ENCODE data around the gene SCTR.

Gene SCTR

DNA sequence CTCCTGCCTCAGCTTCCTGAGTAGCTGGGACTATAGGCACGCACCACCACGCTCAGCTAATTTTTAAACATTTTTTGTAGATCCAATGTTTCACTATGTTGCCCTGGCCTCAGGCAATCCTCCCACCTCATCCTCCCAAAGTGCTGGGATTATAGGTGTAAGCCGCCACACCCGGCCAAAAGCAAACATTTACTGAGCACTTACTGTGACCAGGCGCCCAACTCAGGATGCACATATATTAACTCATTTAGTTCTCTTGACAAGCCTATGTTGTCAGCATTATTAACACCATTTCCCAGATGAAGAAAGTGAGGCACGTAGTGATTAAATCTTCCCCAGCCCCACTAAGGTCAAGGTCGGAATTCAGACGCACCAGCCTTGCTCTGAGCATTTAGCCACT lies 51.5 kb downstream of the SCTR start:
- DNase-seq = no peak

GRCh38 chr2:119469661-119470297 lies 54.5 kb downstream of the SCTR start:
- no peak for DNase-seq

DNA sequence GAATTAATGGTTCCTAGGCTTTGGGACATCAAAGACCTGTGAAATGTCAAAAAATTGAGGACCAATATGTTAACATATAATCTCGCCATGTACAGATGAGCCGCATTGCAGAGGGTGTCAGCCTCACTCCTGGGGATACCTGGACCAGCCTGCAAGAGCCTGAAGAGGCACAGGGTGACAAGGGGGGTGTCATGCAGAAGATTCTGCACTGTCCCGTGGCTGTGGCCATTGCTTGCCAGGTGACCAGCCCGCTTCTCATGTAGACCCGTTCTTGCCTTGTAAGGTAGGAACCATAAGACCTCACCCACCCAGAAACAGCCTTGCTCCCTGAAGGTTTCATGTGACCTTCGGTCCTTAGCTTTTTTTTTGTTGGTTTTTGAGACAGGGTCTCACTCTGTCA lies 55.2 kb downstream of the SCTR start:
- DNase-seq = no peak

DNA sequence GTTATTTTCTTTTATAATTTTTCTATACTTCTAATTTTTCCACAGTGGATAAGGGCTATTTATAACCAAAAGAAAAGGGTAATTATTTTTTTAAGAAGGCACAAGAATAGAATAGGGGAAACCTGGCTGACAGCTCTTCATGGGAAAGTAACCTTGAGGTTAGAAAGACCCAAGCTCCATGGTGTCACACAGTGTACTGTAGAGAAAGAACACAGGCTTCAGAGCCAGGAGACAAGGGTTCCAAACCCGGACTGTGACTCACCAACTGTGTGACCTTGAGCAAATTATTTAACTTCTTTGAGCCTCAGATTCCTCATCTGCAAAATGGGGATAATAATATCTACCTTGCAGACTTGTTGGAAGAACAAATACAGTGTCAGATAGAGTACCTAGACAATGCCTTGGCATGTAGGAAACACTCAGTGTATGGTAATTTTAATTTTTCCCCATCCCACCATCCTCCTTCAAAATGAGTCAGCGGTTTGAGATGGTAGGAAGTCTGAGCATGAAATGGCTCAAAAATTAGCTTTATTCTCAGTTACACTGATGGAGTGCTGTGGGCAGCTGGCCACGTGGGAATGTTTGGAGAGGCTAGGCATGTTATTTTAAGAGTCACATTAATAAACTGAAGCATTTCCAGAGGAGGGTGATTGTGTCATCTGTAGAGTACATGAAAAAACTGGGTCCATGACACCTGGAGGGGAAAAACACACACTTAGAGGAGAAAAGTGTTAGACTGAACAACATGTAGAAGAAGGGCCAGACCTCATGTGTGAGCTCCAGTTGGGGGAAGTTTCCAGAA lies 55.9 kb downstream of the SCTR start:
- DNase-seq = no peak

DNA sequence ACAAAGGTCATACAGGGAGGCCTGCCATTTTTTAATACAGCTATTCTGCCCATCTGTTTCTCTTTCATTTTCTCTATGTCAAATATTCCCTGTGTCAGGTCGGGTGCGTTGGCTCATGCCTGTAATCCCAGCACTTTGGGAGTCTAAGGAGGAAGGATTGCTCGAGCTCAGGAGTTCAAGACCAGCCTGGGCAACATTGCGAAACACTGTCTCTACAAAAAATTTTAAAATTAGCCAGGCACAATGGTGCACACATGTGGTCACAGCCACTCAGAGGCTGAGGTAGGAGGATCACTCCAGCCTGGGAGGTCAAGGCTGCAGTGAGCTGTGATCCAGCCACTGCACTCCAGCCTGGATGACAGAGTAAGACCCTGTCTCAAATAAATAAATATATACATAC lies 57.9 kb downstream of the SCTR start:
- no peak for DNase-seq

DNA sequence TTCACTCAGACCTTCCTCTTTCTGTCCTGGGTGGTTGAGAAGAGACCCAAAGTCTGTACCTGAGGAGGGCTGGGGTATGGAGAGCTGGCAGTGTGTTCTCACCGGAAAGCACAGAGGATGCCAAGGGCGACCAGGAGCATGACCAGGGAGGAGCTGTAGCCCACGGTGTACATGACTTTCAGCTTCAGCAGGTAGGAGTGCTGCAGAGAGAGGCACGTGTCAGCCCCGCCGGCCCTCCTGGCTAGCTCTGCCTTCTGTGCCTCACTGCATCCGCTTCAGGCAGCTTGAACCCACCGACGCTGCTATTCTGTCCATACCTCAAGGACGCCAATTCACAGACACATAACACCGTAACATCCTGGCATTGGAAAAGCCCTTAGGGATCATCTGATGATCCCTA lies 58.6 kb downstream of the SCTR start:
- DNase-seq = no peak

DNA sequence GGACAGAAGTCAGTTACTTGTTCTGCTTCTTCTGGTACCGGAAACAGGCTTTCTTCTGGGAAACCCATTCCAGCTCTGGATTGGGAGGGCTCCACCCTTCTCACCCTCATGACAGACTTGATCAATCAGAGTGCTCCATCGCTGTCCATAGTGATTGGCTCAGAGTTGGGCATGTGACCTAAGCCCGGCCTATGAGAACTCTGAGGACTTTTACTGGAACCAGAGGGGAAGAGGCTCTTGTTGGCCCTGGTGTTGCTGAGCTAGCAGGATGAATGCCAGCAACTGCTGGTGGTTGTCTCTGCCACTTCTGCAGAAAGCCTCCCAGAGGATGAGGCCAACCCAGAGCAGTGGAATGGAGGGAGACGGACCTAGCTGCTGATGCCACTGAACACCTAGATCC lies 59.3 kb downstream of the SCTR start:
- no peak for DNase-seq

GRCh38 chr2:119463990-119464389 lies 60.3 kb downstream of the SCTR start:
- DNase-seq = no peak

DNA sequence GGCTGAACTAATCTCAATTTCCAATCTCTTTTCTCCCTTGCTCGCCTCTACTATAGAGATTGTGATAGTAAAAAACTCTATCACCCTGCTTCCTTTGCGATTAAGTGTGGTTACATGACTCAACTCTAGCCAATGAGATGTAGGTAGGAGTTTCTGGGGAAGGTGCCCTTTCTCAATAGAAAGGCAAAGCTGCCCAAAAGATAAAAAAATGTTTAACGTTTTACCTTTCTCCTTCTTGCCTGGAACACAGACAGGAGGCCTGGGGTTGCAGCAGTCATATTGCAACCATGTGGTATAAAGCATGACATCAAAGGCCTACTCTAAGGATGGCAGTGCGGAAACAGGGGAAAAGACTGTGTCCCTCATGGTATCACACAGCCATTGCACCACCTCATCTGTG lies 61.1 kb downstream of the SCTR start:
- no peak for DNase-seq

GRCh38 chr2:119462574-119462973 lies 61.7 kb downstream of the SCTR start:
- no peak for DNase-seq

DNA sequence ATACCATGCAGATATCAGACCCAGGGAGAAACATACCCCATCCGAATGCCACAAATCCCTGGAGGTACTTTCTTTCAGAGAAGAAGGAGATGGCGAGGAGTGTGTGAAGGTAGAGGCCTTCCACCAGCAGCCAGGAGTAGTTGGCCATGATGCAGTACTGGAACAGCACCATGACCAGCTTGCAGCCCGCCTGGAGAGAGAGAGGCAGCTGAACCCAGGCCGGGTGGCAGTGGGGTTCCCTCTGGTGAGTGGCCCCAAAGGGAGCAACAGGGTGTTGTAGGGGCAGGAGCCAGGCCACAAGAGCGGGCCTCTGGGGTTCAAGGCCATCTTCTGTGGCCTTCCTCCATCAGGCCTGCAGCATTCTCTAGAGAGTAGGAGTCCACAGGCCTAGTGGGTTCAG lies 62.5 kb downstream of the SCTR start:
- no peak for DNase-seq

GRCh38 chr2:119460076-119460475 lies 64.2 kb downstream of the SCTR start:
- DNase-seq = no peak

GRCh38 chr2:119455066-119455718 lies 69.1 kb downstream of the SCTR start:
- DNase-seq = no peak

DNA sequence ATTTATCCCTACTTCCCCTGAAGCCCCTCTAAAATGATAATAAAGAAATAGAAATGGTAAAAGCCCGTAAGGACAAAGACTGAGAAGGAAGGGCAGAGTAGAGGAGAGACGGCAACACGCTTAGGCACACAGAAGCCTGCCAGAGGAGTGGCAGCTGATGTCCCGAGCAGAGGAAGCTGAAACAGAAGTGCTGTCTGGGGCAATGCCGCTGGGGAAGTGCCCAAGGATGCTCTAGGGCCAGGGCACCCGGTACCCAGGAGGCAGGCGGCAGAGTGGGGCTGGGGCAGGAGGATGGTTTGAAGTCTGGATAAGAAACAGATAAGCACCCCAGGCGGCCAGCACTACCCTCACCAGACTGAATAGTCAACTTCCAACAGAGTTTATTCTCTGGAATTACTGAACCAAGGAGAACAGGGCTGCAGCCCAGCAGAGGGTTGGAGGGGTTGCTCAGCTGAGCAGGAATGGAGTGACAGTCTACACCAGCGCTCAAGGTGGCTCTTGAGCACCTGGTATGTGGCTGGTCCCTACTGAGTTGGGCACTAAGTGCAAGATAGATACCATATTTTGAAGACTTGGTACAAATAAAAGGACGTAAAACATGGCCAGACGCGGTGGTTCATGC lies 70.2 kb downstream of the SCTR start:
- DNase-seq = no peak

- DNase-seq = no peak
Measured at GRCh38 chr2:119451336-119452050, 72.8 kb downstream of the SCTR start.

- no peak for DNase-seq
Measured at GRCh38 chr2:119449521-119449920, 74.8 kb downstream of the SCTR start.

DNA sequence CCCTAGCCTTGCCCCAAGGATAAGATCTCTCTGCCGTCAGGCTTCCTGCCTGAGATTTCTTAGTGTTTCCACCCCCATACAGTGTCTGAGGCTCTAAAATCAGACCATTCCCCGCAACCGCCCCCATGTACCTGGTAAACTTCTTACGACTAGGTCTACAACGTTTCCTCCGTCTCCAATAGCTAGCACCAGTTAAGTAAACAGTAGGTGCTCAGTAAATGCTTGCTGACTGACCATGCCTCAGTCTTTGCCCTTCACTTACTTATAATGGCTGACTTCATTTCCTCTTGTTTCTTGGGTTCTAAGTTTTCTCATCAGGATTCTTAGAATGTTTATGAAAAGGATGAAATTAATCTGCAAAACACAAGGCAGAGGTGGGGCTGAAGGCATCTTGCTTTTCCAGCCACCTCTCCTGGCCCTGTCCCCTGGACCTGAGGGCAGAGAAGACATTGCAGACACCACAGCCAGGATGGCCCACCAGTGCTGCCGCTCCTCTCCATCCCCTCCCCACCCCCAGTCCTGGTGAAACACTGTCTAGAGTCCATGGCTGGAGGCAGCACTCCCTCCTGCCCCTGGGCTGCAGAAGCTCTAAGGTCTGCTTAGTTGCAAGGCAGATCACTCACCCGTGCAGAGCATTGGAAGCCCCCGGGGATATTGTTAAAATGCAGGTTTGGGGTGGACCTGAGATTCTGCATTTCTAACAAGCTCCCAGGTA lies 75.7 kb downstream of the SCTR start:
- no peak for DNase-seq

DNA sequence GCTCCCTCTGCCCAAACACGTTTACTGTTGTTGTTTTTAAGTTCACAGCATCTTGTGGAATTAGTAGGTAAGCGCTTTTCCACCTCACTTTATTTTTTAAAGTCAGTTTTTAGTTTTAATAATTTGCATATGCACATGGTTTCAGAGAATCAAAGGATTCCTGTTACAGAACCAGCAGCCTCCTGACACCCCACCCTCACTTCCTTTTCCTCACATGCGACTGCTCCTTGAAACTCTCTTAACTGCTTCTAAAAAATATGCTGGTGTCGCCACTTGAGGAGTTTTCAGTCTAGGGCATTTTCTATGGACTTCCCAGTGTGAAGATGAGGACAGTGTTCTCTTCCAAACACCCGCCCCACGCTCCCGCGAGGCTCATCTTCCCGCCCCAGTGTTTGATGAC lies 78.2 kb downstream of the SCTR start:
- no peak for DNase-seq

DNA sequence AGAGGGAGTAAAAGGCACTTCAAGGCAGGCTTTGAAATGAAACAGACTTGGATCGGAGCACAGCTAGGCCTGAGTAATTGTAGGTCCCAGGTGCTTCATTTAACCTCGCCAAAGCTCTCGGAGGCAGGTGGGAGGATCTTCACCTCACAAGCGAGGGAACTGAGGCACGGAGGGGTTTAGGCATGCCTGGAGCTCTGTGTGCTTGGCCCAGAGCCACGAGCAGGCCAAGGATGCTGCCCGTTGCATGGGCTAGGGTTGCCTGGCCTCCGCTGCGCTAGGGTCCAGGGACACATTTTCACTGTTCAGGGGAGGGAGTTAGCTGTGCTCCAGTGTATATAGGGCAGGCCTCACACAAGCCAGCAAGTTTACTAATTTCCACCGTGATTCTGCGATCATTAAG lies 81.4 kb downstream of the SCTR start:
- DNase-seq = no peak

GRCh38 chr2:119442226-119442619 lies 82.1 kb downstream of the SCTR start:
- no peak for DNase-seq

GRCh38 chr2:119441376-119442225 lies 82.7 kb downstream of the SCTR start:
- DNase-seq = no peak

All from EL (cell line).